Vagina (tissue), 2 donors: ENCODE data around the gene LRRC43. TPM values are rescaled to one million over a fixed set of nuclear protein-coding genes. Genes with fewer than 3 reads are reported as not detected.

Experiments used
- DNase-seq, 2 donors: peaks; one replicate each; pipeline ENCODE4 v3.0.0-alpha.2; 2017; ENCODE audit errors: extremely low spot score in 2 of 2
- H3K27ac ChIP-seq: fragments of 200-600 bp; sonication (generic); one replicate; pipeline ENCODE4 v1.5.1; 2019
- H3K27me3 ChIP-seq: fragments of 200-600 bp; sonication (generic); one replicate; pipeline ENCODE4 v1.5.1; 2019
- H3K36me3 ChIP-seq, 2 donors: fragments of 200-600 bp; sonication (generic); one replicate each; pipeline ENCODE4 v1.5.1; 2017 to 2019
- H3K4me1 ChIP-seq: fragments of 200-600 bp; sonication (generic); one replicate; pipeline ENCODE4 v1.5.1; 2019
- H3K4me3 ChIP-seq, 2 donors: fragments of 200-600 bp; sonication (generic); 1 replicate in 1 of 2; 2 replicates in 1 of 2; pipeline ENCODE4 v1.5.1; 2016 to 2019
- H3K9me3 ChIP-seq: fragments of 200-600 bp; sonication (generic); one replicate; pipeline ENCODE4 v1.5.1; 2019
- POLR2A ChIP-seq, 2 donors: fragments of 450-650 bp; IDR thresholded peaks; one replicate each; pipeline ENCODE4 v1.6.1; 2017; ENCODE audit warnings: antibody characterized with exemption in 2 of 2, mild to moderate bottlenecking in 2 of 2, moderate library complexity in 2 of 2
- POLR2AphosphoS5 ChIP-seq, 2 donors: sonication (generic); formaldehyde crosslinking; IDR thresholded peaks; one replicate each; pipeline ENCODE4 v1.9.0; 2017; ENCODE audit warnings: antibody characterized with exemption in 2 of 2, mild to moderate bottlenecking in 2 of 2, low read depth in 1 of 2; ENCODE audit not compliant: insufficient read depth in 1 of 2
- intact Hi-C: fragments of 100-400 bp; cut with DNase I; formaldehyde crosslinking; loops from one replicate; pipeline ENCODE4 v1.15.1; 2023
- total RNA-seq: library from RNA; depleted of rRNA; stranded (reverse); fragments of >200 nt; gene quantifications from one replicate; pipeline ENCODE4 v1.2.3, GENCODE V29; 2016
- TF ChIP-seq, protein P1 (sequence below), 3 experiments: fragments of 450-650 bp in 2 of 3; fragments of 200-600 bp in 1 of 3; sonication (generic) in 1 of 3; IDR thresholded peaks; one replicate each; pipeline ENCODE4 v1.5.1; 2017 to 2019; ENCODE audit warnings: antibody characterized with exemption in 3 of 3, mild to moderate bottlenecking in 2 of 3, moderate library complexity in 2 of 3

LRRC43 gene
- total RNA-seq, 1 donor from 2014 or later, result not detected

DNA sequence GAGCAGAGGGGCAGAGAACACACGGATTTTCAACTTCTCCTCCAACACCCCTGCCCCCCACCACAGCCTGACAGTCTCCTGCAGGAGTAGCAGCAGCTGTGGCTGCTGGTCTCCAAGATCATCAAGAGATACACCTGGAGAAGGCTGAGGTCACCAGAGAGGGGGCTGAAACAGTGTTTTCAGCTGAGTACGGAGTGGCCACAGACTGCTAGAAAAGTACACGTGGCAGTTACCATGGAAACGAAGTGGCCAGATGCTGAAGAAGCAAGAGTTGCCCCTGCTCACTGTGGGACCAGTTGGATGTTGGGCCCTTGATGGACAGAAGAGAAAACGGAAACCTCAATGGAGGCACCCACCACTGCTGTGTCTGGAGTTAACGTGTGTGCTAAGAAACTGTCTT is 47.9 kb downstream of the LRRC43 start:
- Histone ChIP-seq H3K9me3 (no peaks in the 10 kb centered on the region), H3K4me3 (no peak overlapping the region), H3K4me1 (peaks cover 9% of the 10 kb centered on the region), H3K27me3 (no peaks in the 10 kb centered on the region), H3K27ac (no peak overlapping the region), H3K36me3 (peaks cover 3 to 42% of the 10 kb centered on the region in 2 donors)
- TF ChIP-seq POLR2AphosphoS5 (IDR thresholded peaks at IDR 0.05; ENCODE audit: insufficient read depth in 1 of 2, low read depth in 1 of 2) (no peak), POLR2A (IDR thresholded peaks at IDR 0.05) (no peak)
- TF ChIP-seq, protein P1, sequence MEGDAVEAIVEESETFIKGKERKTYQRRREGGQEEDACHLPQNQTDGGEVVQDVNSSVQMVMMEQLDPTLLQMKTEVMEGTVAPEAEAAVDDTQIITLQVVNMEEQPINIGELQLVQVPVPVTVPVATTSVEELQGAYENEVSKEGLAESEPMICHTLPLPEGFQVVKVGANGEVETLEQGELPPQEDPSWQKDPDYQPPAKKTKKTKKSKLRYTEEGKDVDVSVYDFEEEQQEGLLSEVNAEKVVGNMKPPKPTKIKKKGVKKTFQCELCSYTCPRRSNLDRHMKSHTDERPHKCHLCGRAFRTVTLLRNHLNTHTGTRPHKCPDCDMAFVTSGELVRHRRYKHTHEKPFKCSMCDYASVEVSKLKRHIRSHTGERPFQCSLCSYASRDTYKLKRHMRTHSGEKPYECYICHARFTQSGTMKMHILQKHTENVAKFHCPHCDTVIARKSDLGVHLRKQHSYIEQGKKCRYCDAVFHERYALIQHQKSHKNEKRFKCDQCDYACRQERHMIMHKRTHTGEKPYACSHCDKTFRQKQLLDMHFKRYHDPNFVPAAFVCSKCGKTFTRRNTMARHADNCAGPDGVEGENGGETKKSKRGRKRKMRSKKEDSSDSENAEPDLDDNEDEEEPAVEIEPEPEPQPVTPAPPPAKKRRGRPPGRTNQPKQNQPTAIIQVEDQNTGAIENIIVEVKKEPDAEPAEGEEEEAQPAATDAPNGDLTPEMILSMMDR (IDR thresholded peaks at IDR 0.05), result no peak
- no peak for DNase-seq
- intact Hi-C loops, result no loop called here

DNA sequence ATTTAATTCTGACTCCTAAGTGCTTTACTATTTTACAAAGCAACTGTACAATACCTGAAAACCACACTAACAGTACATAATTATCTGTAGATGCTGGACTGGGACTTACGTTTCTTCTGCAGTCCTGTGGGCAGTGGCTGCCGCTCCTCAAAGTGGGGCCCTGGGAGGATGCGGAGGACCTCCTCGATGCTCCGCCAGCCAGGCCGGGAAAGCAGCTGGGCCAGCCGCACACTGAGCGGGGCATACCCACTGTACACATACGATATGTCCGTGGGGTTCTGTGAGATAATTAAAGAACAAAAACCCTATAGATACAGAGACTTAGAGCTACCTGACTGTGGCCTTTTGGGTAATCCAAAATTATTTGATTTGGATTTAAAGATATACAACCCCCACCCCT is 49.8 kb downstream of the LRRC43 start:
- Histone ChIP-seq H3K27me3 (no peaks in the 10 kb centered on the region), H3K9me3 (no peaks in the 10 kb centered on the region), H3K27ac (no peak overlapping the region), H3K4me1 (no peaks in the 10 kb centered on the region), H3K36me3 (peaks cover 3 to 55% of the 10 kb centered on the region in 2 donors), H3K4me3 (no peak overlapping the region)
- TF ChIP-seq POLR2A (IDR thresholded peaks at IDR 0.05) (no peak), POLR2AphosphoS5 (IDR thresholded peaks at IDR 0.05; ENCODE audit: insufficient read depth in 1 of 2, low read depth in 1 of 2) (no peak)
- TF ChIP-seq, protein P1 (IDR thresholded peaks at IDR 0.05), result no peak
- intact Hi-C loops, result no loop called here
- DNase-seq, result no peak

DNA sequence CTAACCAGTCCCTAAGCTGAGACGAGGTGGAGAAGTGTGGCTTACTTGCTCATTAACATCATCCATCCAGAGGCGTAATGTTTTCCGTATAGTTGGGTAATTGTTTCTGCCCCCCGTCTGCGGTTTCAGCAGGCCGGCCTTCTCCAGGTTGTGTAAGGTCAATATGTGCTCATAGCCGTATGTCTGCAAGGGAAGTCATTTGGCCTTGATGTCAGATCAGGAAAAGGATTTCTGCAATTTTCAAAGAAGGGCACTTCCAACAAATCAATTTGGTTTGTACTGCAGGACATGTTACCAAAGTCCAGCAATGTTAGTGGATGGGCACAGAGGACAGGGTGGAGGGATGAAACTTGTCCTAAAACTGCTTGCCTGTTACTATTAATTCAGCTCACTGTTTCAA is 52.8 kb downstream of the LRRC43 start:
- Histone ChIP-seq H3K9me3 (no peaks in the 10 kb centered on the region), H3K27ac (no peak overlapping the region), H3K4me3 (no peak overlapping the region), H3K36me3 (peaks cover 3 to 55% of the 10 kb centered on the region in 2 donors), H3K27me3 (no peaks in the 10 kb centered on the region), H3K4me1 (no peaks in the 10 kb centered on the region)
- DNase-seq, result no peak
- intact Hi-C loops, result no loop called here
- TF ChIP-seq POLR2A (IDR thresholded peaks at IDR 0.05) (no peak), POLR2AphosphoS5 (IDR thresholded peaks at IDR 0.05; ENCODE audit: insufficient read depth in 1 of 2, low read depth in 1 of 2) (no peak)
- TF ChIP-seq, protein P1 (IDR thresholded peaks at IDR 0.05), result no peak

DNA sequence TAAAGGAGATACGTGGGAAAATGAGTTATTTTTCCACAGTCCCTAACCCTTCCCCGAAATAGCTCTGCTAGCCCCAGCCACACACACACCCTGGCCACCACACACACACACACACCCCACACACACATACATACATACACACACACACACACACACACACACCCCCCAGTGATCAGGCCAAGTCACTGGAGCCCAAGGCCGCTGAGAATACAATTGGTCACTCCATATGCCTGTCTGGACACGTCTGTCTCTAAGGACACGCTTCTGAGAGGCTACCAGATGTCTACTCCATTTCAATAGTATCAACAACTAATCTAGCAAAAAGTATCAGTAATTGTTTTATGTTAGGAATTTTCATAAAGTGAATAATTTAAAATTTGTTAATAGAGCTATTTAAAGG is 55.9 kb downstream of the LRRC43 start:
- H3K4me1 ChIP-seq, result no peaks in the 10 kb centered on the region
- DNase-seq, result no peak
- no peak overlapping the region for H3K27ac ChIP-seq
- intact Hi-C loops, result no loop called here
- H3K9me3 ChIP-seq, result no peaks in the 10 kb centered on the region
- TF ChIP-seq POLR2A (IDR thresholded peaks at IDR 0.05), result no peak
- TF ChIP-seq, protein P1 (IDR thresholded peaks at IDR 0.05), result no peak
- H3K27me3 ChIP-seq, result no peaks in the 10 kb centered on the region
- no peak overlapping the region for H3K4me3 ChIP-seq
- H3K36me3 ChIP-seq, result peaks cover 3 to 44% of the 10 kb centered on the region in 2 donors

DNA sequence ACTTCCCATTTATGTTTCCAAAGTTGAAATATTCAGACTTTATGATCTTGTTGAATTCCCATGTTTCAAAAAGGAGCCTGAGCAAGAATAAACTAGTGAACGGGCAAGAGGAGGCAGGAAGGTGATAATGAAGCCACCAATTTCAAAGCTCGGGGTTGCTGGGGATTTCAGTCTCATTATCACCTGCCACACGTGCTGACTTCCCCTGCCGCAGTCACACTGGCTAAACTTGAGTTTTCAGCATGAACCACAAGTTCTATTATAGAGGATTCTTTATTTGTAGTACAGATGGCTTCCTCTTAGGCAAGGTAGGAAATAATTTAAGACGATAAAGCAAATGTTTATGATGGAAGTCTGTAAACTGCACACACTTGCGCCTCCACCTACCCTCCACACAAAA is 61.0 kb downstream of the LRRC43 start:
- Histone ChIP-seq H3K4me1 (no peaks in the 10 kb centered on the region), H3K9me3 (no peaks in the 10 kb centered on the region), H3K4me3 (no peak overlapping the region), H3K36me3 (peaks cover 0 to 18% of the 10 kb centered on the region in 2 donors), H3K27me3 (no peaks in the 10 kb centered on the region), H3K27ac (no peak overlapping the region)
- intact Hi-C loops, result no loop called here
- no peak for DNase-seq
- TF ChIP-seq, protein P1 (IDR thresholded peaks at IDR 0.05), result no peak
- no peak for TF ChIP-seq POLR2A (IDR thresholded peaks at IDR 0.05)
- TF ChIP-seq POLR2AphosphoS5 (IDR thresholded peaks at IDR 0.05; ENCODE audit: insufficient read depth in 1 of 2, low read depth in 1 of 2), result no peak
